NCI-H1436 treated with DMSO at 0.1 percent for 48 hours (cell line): ENCODE data around the gene GCHFR.
A peak's percentile ranks its signal among the peaks of the same experiment; 100 is the strongest.

ENCODE experiments used
- DNase-seq: peaks from one replicate; lab custom pipeline; 2025; lab: John Stamatoyannopoulos, UW

GCHFR gene

GRCh38 chr15:40775740-40776536 is 12.1 kb downstream of the GCHFR start:
- DNase-seq: no peak

- no peak for DNase-seq
Measured at GRCh38 chr15:40776537-40777141, 12.8 kb downstream of the GCHFR start.

DNA sequence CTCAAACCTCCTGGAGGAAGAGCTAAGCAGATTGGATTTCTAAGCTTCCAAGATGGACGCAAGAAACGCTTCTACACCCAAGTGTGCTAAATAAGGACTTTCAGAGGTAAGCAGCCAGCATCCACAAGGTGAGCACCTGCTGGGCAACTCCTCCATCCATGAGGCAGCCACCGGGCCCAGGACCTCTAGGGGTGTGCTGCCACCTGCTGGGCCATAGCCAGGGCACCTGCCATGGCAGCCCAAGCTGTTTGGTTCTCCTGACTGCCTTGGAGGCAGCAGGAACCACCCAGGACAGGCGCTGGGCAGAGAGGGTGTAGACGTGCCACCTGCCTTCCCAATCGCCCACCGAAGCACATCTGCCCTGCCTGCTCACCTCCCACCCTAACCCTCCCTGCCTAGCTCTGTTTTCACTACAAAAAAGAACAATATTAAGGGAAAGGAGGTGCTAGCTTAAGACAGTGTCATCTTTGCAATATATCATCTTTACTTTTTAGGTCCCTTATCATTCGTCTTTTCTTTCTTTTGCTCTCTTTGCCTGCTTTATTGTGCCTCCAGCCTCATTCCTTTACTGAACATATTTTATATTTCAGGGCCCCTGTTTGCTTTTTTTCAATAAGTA is 18.9 kb downstream of the GCHFR start:
- no peak for DNase-seq

DNA sequence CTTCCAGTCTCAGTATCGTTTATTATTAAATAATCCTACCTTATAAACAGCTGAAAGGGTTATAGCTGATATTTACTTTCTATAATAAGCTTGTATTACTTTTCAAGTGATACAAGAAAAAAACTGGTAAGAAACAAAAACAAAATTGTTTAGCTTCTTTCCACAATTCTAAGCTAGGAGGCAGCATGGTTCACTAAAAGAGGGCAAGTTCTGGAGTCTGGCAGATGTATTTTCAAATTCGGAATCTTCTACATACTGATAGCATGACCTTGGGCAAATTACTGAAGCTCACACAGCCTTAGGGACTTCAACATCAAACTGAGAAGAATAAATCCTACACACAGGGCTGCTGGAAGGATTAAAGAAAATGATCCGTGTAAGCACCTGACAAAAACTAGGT is 21.3 kb downstream of the GCHFR start:
- no peak for DNase-seq

GRCh38 chr15:40785814-40786213 is 21.9 kb downstream of the GCHFR start:
- no peak for DNase-seq

DNA sequence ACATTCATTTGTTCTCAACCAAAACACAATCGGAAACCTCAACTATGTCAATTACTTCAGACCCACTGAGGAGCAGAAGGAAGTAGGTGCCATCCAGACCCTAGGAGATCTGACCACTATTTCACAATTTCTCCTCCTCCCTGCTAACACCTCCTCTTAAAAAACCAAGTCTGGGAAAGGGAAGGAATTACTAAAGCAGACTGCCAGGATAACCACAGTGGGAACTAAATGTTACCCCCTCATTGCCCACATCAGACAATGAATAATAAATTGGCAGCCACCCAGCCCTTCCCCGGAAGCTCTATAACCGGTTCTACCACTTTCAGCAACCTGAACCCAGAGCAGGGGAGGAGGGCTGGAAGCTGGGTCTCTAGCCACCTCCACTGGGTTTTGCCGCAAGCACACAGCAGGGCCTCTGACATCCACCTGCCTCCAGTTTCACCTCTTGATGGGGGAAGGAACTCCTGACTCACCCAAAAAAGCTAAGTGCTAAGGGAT is 23.5 kb downstream of the GCHFR start:
- DNase-seq: peak; percentile 55

DNA sequence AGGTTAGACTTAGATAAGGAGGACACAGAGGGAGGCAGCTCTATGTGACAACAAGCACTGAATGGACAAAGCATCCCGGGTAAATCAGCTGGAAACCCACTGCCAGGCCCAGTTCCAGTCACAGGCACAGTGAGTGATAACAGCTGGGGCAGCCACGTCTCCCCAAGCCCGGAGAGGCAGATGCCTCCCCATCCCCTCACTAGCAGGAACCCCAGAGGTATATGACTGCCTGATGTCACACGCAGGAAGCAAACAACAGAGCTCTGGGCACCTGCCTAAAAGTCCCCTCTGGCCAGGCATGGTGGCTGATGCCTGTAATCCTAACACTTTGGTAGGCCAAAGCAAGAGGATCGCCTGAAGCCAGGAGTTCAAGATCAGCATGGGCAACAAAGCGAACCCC is 24.1 kb downstream of the GCHFR start:
- no peak for DNase-seq

GRCh38 chr15:40789119-40789518 is 25.3 kb downstream of the GCHFR start:
- DNase-seq: no peak

- no peak for DNase-seq
Measured at GRCh38 chr15:40789999-40790398, 26.1 kb downstream of the GCHFR start.

GRCh38 chr15:40790718-40791117 is 26.9 kb downstream of the GCHFR start:
- DNase-seq: no peak

DNA sequence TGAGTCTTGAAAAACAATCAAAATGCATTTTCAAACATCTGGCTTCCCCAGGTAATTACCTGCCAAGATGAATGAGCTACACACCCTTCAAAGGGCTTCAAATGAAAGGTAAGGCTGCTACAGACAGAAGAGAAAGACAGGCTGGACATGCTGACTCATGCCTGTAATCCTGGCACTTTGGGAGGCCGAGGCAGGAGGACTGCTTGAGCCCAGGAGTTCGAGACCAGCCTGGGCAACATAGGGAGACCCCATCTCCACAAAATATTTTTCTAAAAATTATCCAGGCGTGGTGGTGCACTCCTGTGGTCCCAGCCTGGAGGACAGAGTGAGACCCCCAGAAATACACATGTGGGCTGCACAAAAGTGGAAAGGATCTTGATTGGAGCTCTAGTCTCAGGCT is 28.5 kb downstream of the GCHFR start:
- no peak for DNase-seq

DNA sequence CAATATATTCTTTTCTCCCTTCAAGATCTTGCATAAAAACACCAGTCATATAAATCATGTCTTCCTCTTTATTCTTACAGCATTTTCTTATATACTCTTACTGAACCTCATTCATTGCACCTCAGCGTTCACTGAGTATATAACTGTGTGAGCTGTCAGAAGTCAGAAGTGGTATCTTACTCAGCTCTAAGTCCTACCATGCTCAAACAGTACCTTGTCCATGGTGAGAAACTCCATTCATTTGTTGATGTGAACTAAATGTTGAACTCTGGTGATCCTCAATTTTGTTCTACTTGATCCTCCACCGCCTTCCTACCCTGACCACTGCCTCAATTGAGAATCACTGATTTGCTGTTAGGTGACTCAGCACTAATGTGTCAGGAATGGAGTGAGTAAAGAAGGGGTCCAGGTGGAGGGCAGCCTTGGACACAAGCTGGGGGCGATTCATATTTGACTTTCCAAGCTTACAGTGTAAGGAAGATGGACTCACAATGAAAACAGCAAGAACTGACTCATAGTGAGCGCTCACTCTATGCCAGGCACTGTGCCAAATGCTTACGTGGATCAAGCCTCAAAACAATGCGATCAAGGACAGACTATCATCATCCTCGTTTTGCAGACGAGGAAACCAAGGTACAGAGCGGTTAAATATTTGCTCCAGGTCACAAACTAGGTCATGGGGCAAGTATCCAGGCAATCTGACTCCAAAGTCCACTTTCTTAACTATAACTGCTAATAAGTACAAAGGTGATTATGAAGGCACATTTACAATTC is 29.5 kb downstream of the GCHFR start:
- DNase-seq: no peak

DNA sequence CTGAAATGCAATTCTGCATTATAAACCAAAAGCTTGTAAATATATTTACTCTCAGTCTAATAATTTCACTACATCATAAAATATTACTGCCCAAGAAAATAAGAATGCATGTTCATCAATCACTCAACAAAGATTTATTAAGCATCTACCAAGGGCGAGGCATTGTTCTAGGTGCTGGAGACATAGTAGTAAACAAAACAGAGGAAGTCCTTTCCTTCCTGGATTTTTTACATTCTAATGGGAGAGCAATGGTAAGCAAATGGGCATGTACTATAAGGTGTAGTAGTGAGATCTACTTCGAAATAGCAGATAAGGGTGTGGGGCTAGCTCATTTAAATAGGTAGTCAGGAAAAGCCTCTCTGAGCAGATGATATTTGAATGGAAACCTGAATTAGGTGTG is 32.2 kb downstream of the GCHFR start:
- DNase-seq: no peak

DNA sequence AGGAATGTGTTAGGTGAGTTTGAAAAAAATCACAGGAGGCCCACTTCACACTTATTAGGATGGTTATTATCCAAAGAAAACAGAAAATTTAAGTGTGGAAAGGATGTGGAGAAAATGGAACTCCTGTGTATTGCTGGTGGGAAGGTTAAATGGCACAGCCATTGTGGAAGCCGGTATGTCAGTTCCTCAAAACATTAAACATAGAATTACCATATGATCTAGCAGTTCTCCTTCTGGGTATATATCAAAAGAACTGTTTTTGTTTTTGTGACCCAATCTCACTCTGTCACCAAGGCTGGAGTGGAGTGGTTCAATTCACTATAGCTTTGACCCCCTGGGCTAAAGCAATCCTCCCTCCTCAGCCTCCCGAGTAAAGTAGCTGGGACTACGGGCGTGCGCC is 32.6 kb downstream of the GCHFR start:
- no peak for DNase-seq

DNA sequence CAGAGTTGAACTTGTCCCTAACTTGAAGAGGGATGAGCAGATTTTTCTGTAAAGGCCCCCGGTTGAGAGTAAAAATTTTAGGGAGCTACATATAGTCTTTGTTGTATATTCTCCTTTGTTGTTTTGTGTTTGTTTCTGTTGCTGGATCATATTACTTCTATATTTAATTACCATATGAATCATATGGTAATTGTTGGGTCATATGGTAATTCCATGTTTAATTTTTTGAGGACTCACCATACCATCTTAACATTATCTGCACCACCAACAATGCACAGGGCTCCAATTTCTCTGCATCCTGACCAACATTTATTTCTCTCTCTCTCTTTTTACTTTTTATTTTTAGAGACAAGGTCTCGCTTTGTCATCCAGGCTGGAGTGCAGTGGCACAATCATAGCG is 35.7 kb downstream of the GCHFR start:
- no peak for DNase-seq

DNA sequence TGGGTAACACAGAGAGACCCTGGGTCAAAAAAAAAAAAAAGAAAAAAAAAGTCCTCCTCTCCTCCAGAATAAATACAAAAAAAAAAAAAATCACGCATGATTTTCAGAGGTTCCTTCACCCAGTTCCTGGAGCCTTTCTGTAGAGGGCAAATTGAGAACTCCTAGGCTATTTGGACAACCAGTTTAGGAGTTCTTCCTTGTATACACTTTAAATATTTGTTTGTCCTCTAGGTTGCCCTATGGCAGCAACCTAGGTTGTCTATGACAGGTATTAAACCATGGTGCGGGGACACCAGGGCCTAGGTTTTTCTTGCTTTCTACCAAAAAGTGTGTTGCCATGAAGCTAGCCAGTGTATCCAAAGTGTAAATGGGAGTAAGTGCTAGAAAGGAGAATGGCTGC is 39.2 kb downstream of the GCHFR start:
- no peak for DNase-seq

GRCh38 chr15:40803688-40804087 is 39.8 kb downstream of the GCHFR start:
- DNase-seq: no peak

DNA sequence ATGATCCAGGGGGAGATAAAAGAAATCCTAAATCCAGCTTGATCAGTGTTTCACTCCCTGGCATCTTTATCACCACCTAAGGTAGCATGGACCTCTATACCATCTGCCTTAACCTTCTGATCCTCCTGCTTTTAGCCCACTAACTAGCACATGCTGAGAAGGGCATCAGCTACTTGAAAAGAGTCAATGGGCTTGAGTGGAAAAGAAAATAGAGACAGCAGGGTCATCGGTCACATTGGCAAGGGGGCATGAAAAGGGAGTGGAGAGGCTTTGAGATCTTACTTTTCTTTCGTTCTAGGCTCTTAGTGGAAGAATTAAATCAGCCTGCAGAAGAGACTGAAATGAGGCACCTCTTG is 42.8 kb downstream of the GCHFR start:
- no peak for DNase-seq

GRCh38 chr15:40807028-40807887 is 43.4 kb downstream of the GCHFR start, which contains the start of the genes DNAJC17 and ZFYVE19:
Gene DNAJC17 (minus strand): TSS chr15:40807473. CDS start chr15:40807446, 27 bp downstream.
Gene ZFYVE19 (plus strand): TSS chr15:40807089. CDS start chr15:40807590, 501 bp downstream.
- peak; percentile 96 for DNase-seq

DNA sequence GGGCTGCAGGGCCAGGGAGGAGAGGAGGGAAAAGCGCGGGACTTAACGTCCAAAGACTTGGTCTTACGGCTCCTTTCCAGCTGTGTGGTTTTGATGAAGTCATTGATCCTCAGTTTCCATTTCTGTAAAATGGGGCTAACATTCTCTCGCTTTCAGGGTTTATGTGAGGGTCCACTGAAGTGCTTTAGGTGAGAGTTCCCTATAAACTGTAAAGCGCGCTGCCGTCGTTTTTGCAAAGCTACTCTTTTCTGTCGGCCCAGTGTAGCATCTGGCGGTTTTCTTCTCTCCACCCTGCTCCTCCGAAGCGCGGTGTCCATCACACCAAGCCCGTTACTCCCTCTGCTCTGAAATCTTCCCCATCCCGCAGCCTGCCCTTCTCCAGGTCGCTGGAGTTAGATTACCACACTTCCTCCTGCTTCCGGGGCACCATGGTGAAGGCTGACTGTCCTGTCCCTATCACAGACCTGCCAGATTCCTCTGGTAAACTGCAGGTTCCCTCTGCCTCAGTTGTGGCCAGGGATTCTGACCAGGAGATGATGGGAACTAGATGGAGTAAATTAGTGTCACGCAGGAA is 44.1 kb downstream of the GCHFR start:
- DNase-seq: no peak

DNA sequence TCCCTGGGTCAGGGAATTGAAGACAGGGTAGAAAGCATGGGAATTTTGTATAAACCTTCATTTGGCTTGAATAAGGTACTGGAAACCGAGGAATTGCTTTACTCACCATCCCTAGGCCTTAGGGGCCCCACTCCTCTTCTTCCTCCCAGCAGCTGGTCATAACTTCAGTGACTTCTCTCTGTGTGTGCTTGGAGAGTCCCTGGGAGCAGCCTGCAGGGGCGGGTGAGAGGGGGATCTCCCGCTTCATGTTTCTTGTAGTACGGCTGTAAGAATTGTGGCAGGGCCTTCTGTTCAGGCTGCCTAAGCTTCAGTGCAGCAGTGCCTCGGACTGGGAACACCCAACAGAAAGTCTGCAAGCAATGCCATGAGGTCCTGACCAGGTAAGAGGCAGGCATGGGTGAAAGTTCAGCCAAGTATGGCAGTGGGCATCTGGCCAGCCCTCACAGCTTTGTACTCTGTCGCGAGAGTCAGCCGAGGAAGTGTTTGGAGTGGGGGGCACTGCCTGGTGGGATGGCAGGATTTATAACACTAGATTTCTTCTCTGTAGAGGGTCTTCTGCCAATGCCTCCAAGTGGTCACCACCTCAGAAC is 45.1 kb downstream of the GCHFR start:
- no peak for DNase-seq
